K562 treated with DMSO at 1 percent for 48 hours (cell line): Measurements from ENCODE around the gene ZNF33B. TPM values are rescaled to one million over a fixed set of nuclear protein-coding genes. Genes with fewer than 3 reads are reported as not detected.

Experiments
- total RNA-seq: library from RNA; unstranded; fragments of 300-600 nt; gene quantifications from 2 replicates; pipeline ENCODE4 v1.2.3, GENCODE V29; 2022; ENCODE audit warnings: low replicate concordance; ENCODE audit errors: extremely low read depth

ZNF33B gene
- not detected in 2 replicates for total RNA-seq

DNA sequence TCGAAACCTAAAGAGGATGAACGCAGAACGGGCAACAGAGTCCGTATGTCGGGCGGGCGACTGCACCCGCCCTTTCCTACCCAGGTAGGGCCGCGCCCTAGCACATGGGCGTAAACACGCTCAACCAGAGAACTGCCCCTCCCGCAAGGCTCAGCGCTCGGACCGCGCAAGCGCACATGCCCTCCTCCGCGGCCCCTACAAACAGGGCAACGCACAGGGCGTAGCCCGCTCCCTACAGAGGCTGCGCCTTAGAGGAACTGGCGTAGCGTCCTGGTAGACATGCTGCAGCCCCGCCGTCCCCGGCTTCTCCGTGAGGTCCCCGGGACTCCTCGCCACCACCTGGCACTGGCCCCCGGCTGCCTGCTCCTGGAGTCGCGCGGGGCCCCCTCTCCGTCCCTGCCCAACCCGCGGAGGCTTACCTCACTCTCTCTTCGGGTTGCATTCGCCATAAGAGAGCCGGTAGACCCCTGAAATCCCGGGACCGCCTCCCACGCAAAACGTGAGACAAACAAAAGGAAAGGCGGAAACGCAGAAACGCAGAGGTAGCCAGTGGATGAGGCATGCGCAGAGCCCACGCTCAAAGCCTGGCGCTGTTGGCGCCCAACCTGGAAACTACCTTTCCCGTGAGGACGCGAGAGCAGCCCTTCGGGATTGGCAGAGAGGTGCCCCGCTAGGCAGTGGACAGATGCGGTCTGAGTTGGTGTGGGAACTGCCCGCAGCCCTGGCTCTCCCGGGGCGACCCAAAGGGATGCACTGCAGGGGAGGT lies at the start of gene ZNF33B:
Gene ZNF33B (minus strand): TSS at position 516 of the 766 bp plus-strand sequence. CDS start 1,642 bp downstream, outside the sequence.

Other genes with a start within 250 kb of the ZNF33B start
- gene BMS1, start 144.2 kb upstream of the ZNF33B start, total RNA-seq: not detected in 2 replicates